NCI-H1930 (cell line): ENCODE data around the gene HDAC4.

Source experiments
- DNase-seq, 2 experiments: peaks; one replicate each; lab custom pipeline; 2025; lab: John Stamatoyannopoulos, UW

The HDAC4 gene

DNA sequence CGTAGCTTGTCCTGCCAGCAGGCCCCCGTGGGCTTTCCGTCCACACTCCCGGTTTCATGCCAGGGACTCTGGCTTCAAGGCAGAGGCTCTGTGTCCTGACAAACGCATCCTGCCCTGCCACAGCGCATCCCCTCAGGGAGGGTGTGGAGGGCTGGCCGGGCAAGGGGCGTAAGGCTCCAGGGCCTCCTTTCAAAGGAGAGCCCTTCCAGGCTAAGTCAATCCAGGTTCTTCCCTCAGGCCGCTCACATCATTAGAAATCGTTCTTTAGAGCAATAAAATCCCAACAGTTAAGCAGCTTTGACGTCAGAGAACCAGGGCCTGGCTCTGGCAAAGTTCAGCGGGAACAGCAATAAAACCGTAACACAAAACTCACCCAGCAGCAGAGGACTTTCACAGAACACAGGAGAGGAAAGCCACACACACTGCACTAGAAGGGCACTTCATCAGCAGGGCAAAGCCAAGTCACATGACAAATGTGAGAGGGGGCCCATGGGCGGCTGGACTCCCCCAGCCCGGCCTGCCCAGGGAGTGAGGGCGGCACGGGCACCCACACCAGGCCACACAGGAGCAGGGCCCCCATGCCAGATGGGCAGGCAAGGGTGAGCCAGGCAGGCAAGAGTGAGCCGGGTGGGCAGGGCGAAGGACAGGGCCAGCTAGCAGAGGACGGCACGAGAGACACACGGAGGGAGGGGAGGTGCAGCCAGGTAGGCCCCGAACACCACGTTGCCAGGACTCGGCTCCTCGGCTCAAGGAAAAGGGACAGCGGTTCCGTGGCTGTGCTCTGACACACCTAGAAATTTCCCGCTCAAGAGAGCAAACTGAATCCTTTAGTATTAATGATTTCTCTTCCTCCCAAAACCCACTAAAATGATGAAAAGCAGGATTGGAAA lies 52.0 kb downstream of the HDAC4 start:
- no peak for DNase-seq

DNA sequence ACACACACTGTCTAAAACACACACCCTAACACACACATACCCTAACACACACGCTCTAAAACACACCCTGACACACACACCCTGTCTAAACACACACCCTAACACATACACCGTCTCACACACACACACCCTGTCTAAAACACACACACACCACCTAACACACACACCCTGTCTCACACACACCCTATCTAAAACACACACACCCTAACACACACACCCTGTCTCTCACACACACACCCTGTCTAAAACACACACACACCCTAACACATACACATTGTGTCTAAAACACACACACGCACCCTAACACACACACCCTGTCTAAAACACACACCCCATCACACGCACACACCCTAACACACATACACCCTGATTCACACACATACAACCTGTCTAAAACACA lies 54.1 kb downstream of the HDAC4 start:
- no peak for DNase-seq

DNA sequence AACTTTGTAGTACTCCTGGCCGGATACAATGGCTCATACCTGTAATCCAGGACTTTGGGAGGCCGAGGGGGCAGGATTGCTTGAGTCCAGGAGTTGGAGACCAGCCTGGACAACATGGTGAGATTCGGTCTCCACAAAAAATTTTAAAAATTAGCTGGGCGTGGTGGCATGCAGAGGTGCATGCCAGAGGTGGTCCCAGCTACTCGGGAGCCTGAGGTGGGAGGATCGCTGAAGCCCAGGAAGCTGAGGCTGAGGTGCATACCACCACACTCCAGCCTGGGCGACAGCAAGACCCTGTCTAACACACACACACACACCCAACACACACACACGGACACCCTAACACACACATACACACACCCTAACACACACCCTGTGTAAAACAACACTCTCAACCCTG lies 55.6 kb downstream of the HDAC4 start:
- DNase-seq, result no peak

DNA sequence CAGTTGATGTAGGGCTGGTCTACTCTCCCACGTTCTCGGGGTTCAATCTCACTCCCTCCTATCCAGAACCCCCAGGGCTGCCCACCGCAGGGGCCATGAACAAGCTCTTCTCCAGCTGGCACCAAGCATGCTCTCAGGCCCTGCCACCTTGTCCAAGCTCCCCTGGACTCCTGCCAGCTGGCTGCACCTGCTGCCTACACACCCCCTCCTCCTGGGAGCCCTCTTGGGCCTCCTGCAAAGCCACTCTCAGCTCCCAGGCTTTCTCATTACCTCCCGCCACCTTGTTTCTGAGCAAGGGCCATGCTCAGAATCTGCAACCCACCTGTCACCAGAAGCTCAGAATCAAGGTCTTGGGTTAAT lies 56.0 kb downstream of the HDAC4 start:
- DNase-seq, result no peak

DNA sequence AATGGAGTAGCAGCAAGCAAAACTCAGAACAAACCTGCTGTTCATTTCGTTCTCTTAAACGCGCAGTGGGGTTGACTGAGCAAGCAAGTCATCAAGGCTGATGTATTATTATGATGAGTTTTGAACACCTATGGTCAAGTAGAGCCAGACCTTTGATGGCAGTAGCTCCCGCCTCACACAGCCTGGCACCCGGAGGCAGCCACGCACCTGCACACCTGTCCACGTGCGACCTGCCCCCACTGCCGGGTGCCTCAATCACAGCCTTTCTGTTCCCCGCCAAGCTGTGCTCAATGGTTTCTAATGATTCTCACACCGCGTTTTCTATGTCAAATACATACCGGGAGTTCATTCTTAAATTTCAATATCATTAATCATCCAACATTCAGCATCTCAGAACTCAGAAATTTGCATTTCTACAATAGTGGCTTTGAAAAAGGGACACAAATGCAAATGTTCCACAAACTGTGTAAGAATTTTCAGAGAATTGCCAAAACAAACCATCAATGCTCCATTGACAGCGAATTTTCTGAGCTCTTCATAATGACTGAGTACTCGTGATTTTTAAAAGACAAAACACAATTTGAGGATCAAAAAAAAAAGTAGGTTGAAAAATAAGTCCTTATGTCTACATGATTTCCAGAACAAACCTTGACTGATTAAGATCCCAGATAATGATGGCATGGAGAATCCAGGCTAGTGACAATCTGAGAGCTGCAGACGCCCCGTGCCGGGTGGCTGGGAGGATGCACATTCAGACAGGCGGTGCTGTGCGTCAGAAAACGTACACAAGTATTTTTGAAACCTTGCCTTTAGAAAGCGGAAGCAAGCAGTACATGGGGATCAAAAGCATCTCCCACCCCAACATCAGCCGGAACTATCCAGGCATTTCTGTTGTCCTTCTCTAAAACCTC lies 56.6 kb downstream of the HDAC4 start:
- DNase-seq, result no peak

DNA sequence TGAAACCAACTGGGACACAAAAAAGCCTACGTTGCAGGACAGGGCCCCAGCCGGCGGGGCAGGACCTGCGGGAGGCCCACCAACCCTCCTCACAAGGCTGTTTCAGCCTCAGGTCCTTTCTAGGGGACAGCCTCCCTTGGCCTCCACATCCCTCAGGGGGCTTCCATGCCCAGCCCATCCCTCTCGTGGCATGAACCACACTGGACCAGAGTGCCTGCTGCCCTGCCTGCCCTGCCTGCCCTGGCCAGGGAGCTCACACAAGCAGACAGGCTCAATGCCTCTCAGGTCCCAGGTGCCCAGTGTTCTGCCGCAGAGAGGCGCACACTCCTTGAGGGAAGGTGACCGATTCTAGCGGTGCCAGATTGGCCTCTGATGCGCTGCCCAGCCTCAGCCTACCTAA lies 57.4 kb downstream of the HDAC4 start:
- no peak for DNase-seq

DNA sequence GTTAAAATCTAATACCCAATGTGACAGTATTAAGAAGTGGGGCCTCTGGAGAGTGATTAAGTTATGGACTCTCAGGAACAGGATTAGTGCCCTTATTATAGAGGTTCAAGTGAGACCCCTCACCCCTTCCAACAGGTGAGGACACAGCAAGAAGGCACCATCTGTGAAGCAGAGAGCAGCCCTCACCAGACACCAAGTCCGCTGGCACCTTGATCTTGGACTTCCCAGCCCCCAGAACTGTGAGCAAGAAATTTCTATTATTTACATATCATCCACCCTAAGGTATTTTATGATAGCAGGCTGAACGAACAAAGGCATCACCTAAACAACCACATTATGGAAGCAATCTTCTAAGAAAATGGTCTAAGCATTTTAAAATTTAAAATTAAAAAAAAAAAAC lies 59.0 kb downstream of the HDAC4 start:
- DNase-seq, result no peak

DNA sequence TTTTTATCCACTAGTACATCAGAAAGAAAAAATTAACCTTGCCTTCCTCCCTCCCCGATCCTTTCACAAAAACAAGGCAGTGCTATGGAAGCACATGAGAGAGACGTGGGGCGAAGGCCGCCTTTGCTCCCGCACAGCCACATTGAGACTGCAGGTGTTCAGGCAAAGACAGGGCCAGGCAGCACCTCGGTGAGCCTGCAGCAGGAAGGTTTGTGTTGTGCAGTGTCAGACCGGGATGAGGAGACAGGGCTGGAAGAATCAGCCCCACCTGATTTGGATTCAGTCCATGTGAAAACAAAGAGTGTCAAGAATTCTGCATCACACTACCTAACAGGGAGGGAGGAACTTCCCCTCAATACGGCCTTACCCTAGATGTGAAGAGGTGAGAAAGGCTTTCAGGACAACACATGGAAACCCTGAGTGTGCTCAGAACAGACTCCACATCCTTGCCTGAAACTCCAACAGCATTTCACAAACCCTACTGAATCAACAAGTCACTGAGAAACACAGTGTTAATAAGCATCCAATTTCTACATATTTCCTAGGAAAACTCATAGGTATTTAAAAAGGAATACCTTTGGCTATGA lies 59.6 kb downstream of the HDAC4 start:
- DNase-seq, result no peak

DNA sequence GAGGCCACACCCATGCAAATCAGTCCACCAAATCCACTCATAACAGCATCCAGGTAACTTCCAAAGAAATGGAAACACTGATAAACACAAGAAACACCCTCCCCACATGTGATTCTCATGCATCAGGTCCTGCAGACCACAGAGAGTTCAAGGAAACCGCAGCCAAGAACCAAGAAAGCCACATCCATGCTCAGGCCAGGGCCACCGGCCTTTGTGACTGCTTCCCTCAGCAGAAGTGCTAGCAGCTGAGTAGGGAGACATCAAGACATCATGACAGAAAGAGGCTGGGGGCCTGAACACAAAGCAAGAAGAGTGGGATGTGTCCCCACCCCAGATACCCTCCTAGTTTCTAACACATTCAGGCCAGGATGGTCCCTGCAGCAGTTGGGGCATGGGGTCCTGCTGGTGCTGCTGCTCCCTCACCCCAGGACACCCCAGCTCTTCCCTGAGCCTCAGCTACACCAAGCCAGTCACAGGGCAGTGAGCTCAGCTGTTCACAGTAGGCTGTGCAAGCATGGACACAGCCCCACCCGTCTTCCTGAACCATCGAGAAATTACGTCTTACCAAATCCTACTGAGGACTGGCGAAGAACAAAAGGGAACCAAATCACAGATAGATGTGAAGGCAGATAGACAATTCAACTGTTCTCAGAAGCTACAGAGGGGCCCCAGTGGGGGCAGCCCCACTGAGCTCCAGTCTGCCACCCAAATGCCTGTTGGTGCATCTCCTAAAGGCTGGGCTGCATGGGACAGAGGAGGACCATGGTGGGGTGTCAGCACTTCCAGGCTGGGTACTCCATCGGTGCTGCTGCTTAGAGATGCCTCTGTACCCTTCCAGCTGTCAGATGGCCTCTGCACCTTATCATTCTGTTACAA lies 60.9 kb downstream of the HDAC4 start:
- no peak for DNase-seq

DNA sequence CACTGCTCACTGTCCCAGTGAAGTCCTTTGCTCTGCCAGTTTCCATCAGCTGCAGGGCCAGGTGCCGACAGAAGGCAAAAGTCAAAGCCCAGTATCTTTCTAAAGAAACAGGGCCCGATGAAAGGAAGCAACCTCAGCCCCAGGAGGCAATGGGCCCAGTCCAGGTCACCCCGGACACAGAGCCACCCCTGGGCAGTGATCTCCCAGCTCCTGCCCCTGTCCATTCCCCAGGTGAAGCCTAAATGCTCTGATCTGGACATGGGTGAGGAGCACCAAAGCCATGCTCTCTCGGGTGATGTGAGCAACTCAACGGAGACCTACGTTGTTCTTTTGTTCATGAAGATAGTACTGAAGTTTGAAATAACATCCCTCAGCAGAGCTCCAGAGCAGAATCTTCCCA lies 61.6 kb downstream of the HDAC4 start:
- DNase-seq, result no peak

DNA sequence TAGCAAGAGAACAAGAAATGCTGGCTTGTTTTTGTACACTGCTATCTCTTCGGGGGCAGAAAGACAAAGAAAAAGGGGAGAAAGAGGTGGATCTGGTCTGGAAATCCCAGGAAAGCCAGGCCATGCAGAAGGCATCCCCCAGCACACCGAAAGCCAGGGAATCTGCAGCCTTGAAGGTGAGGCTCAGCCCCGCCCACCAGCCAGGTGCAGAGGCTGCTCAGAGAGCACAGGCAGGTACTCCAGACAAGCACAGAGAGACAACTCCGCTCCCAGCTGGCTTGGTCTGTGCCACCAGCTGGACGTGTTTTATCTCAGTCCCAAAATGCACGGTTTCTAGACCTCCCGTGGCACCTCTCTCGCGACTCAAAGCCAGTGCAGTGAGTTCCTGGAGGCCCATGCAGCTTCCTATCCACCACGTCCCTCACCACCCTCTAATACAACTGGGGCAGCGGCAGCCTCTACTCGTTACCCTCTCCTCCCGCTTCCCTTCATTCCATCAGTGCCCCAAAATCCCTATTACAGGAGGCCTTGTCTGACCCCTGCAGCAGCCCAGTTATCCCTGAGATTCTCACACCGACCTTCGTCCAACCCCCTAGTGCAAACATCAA lies 62.8 kb downstream of the HDAC4 start:
- DNase-seq, result no peak

DNA sequence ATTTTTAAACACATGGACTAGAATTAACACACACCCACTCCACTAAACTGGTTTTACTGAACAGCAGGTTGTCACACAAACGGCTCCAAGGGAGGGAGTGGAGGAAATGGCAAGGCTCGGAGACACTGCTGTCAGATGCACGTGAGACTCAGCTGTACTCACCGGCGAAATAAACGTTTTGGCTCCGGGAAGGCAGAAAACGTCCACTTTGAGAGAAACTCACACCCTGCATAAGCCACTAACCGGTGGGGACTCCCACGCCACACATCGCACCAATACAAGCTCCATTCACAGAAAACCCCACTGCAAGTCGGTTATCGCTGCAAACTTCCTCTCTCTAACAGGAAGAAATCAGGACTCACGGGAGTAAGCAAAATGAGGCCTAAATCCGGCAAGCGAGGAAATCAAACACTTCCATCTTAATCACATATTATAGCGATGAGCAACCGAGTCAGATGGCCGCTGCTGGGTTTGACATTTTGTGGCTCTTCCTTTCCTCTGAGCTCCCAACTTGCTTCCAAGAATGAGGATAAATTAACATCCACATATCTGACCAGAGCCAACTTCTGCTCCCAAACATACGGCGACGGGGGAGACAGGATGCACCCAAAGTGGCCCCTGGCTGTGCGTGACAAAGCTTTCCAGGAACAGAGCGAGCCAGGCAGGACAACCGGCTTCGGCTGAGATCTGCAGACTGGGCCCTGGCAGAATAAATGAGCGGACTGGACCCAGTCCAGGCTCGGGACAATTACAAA lies 63.5 kb downstream of the HDAC4 start:
- DNase-seq, result no peak

DNA sequence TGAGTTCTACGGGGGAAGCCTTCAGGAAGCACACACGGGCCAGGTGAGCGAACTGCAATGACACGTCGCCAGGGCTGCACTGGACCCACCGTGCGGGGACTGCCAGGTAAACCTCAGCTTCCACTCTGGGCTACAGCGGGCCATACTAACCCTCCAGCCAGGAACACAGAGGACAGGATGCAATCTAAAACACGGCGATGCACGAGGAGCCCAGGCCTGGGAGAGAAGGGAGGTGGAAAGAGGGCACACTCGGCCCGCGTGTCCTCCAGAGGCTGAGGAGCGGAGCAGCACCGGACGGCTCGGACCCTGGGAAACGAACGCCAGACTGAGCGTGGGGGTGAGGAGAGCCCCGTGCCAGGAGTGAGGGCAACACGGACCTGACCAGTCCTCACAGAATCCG lies 69.3 kb downstream of the HDAC4 start:
- DNase-seq, result no peak

DNA sequence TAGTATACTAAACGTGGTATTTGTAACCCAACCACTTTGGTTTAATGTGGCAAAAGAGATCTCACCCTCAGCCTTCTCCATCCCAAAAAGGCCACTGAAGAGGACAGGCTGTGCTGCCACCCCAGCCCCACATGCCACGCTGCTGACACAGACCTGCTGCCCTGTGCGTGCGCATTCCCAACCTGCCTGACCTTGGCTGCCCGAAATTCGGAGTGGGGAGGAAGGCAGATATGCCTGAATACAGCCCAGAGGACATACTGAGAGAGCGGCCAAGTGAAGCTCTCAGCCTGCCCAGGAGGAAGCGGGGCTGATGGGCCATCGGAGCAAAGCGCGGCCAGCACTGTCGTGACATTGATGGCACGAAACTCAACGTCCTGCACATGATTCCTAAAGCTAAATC lies 70.0 kb downstream of the HDAC4 start:
- no peak for DNase-seq

DNA sequence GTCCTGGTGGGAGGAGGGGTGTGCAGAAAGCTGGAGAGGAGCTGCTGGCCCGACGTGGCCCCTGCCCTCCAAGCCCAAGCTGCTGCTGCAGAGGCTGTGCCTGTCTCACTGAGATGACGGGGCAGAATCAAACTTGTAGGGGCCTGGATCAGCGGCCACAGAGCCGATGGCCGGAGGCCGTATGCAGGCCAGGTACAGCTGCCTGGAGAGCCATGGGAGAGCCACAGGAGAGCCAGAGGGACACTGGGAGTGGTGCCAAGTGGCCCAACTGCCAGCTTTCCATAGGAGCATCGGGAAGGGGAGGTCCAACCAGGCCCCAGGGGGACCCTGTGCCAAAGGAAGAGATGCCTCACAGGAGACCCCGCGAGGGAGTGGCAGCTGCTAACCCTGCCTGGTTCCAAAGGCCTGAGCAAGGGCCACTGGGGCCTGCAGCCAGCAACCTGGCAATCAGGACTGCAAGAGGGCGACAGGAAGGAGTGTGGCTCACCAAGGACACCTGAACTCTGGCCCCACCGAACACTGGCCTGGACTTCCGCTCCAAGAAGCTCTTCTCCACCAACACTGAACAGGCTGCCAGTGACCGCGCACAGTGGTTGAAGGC lies 70.7 kb downstream of the HDAC4 start:
- no peak for DNase-seq

DNA sequence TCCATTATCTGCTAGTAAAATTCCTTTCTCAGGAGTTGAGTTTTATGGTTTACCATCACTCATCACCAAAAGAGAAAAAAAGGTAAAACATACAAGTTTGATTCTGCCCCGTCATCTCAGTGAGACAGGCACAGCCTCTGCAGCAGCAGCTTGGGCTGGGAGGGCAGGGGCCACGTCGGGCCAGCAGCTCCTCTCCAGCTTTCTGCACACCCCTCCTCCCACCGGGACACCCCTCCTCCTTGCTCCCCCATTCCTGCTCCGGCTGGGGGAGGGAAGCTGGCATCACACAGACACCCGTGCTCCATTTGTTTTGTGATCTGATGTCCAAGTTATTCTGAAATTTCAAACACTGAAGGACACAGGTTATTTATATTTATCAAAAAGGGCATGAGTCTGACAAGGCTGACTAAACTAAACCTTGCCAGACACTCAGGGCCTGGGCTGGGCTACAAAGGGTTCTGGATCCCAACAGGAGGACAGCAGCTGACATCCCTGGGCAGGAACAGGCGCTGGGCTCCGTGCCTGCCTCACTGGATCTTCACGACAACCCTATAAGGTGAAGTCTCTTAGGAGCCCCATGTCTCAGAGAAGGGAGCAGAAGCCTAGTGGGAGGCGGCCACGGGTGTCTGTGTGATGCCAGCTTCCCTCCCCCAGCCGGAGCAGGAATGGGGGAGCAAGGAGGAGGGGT lies 71.4 kb downstream of the HDAC4 start:
- no peak for DNase-seq

DNA sequence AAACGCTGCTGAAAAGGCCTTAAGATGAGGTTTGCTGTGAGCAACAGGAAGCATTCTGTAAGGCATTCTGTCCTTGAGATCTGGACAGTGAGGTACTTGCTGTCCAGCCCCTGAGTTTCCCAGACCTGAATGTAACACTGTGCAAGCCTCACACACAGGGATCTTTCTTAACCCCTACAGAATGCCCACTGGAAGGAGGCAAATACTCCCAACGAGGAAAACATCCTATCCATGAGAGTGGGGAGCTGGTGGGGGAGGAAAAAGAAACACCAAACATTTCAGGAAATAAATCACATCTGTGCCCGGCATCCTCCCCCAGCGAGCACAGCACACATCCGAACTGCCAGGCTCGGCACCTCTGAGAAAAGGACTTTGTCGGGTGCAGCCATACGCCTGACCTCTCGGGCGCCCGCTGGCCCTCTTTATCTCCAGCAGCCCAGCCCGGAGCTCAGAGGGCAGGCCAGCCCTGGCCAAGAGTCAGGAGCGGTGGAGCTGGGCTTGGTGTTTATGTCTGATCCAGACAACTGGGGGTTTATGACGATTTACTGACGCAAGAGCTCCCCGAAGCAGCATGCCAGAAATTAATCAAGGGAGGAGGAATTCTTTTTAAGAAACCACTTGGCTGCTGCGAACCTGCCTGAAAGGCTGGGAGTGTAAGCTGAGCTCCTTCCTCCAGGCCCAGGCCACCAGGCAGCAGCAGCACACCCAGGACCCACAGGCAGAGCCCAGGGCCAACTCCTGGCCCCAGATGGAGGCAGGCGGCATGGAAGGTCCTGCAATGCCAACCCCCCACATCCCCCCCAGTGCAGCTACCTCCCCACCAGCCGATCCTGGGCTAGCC lies 72.2 kb downstream of the HDAC4 start:
- no peak for DNase-seq

DNA sequence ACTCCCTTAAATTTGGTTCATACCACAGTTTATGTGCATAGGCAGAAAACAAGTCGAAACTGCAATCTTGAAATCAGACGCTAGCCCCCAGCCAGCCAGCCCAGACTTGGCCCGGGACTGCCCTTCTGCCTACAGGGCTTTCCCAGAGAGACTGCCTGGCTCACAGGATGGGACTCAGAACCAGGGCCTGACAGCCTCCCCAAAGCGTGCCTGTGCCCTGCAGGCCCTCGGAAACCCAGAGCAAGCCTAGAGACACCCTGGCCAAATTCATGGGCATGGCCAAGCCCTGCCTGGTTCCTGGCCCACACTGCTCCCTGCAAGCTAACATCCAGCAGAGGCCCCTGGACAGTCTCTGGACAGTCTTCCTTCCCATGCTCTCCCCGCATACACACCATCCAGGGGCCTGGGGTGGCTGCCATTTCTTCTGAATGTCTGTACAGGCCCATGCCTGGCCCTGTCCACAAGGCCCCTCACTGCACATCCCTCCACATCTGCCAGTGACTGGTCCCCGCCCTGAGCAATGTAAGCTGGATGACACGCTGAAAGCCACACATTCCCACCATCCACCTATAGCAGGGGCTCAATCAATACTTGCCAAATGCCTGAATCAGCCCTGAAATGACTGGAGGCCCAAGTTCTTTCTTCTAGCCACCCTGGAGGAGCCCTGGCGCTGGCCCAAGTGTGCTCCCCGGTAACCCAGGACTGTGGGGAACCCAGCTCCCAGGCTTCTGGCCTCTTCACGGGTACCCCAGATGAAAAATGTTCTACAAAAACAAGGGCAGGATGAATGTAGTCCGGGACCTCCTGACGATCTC lies 73.1 kb downstream of the HDAC4 start:
- no peak for DNase-seq
